GM20431 (cell line): ENCODE results near the gene COL8A2.

Experiments
- in situ Hi-C: fragments of 300-500 bp; cut with MseI, MboI; formaldehyde crosslinking; loops from one replicate; pipeline ENCODE4 v1.15.0; 2020; ENCODE audit warnings: low sequenced_read_pairs; ENCODE audit not compliant: unreplicated experiment

The COL8A2 gene

GRCh38 chr1:36116901-36117300 is 8.1 kb downstream of the COL8A2 start:
- in situ Hi-C loops = no loop called here

- in situ Hi-C loops = no loop called here
Observed at GRCh38 chr1:36115931-36116330, 9.1 kb downstream of the COL8A2 start.

GRCh38 chr1:36115200-36115669 is 9.8 kb downstream of the COL8A2 start:
- in situ Hi-C loops = no loop called here

GRCh38 chr1:36114371-36114770 is 10.7 kb downstream of the COL8A2 start:
- in situ Hi-C loops = no loop called here

GRCh38 chr1:36112823-36113222 is 12.2 kb downstream of the COL8A2 start:
- in situ Hi-C loops = no loop called here

GRCh38 chr1:36111151-36111550 is 13.9 kb downstream of the COL8A2 start:
- in situ Hi-C loops = no loop called here

GRCh38 chr1:36109041-36109679 is 15.9 kb downstream of the COL8A2 start:
- in situ Hi-C loops = no loop called here

GRCh38 chr1:36108314-36108713 is 16.7 kb downstream of the COL8A2 start:
- in situ Hi-C loops = no loop called here

GRCh38 chr1:36107394-36107793 is 17.6 kb downstream of the COL8A2 start:
- in situ Hi-C loops = no loop called here

- in situ Hi-C loops = no loop called here
Observed at GRCh38 chr1:36106269-36106668, 18.8 kb downstream of the COL8A2 start.

GRCh38 chr1:36101546-36101945 is 23.5 kb downstream of the COL8A2 start:
- in situ Hi-C loops = no loop called here

- in situ Hi-C loops = no loop called here
Observed at GRCh38 chr1:36100376-36100775, 24.6 kb downstream of the COL8A2 start.

GRCh38 chr1:36099681-36100341 is 25.2 kb downstream of the COL8A2 start:
- in situ Hi-C loops = no loop called here

GRCh38 chr1:36098650-36099365 is 26.2 kb downstream of the COL8A2 start:
- in situ Hi-C loops = no loop called here

- in situ Hi-C loops = no loop called here
Observed at GRCh38 chr1:36097693-36098585, 27.1 kb downstream of the COL8A2 start.

GRCh38 chr1:36096500-36097432 is 28.3 kb downstream of the COL8A2 start:
- in situ Hi-C loops = no loop called here

- in situ Hi-C loops = no loop called here
Observed at GRCh38 chr1:36095760-36096405, 29.1 kb downstream of the COL8A2 start.

GRCh38 chr1:36094621-36095061 is 30.4 kb downstream of the COL8A2 start:
- in situ Hi-C loops = no loop called here

GRCh38 chr1:36093929-36094328 is 31.1 kb downstream of the COL8A2 start:
- in situ Hi-C loops = no loop called here
